WTC11 (cell line): ENCODE results near the gene HLCS.

Experiments
- CREM ChIP-seq: sonication (generic); formaldehyde crosslinking; IDR thresholded peaks from 2 replicates; pipeline ENCODE4 v1.8.1; 2022; ENCODE audit warnings: mild to moderate bottlenecking, missing genetic modification reagents, moderate library complexity
- FOXJ3 ChIP-seq: sonication (generic); formaldehyde crosslinking; IDR thresholded peaks from 2 replicates; pipeline ENCODE4 v1.9.0; 2021; ENCODE audit warnings: missing genetic modification reagents, mild to moderate bottlenecking, borderline replicate concordance
- TEAD1 ChIP-seq: sonication (generic); formaldehyde crosslinking; IDR thresholded peaks from 2 replicates; pipeline ENCODE4 v1.8.0; 2022; ENCODE audit warnings: mild to moderate bottlenecking, missing genetic modification reagents
- TEAD4 ChIP-seq: sonication (generic); formaldehyde crosslinking; IDR thresholded peaks from 2 replicates; pipeline ENCODE4 v1.8.0; 2022; ENCODE audit warnings: mild to moderate bottlenecking, missing genetic modification reagents
- ZNF121 ChIP-seq: sonication (generic); formaldehyde crosslinking; IDR thresholded peaks from 2 replicates; pipeline ENCODE4 v1.8.0; 2023; ENCODE audit warnings: missing genetic modification reagents
- TF ChIP-seq, protein P1 (sequence below): sonication (generic); formaldehyde crosslinking; IDR thresholded peaks from 2 replicates; pipeline ENCODE4 v1.8.1; 2022; ENCODE audit warnings: low read depth, missing genetic modification reagents, borderline replicate concordance
- TF ChIP-seq, protein P2 (sequence below): sonication (generic); formaldehyde crosslinking; IDR thresholded peaks from 2 replicates; pipeline ENCODE4 v1.8.0; 2022; ENCODE audit warnings: mild to moderate bottlenecking, missing genetic modification reagents

DNA sequence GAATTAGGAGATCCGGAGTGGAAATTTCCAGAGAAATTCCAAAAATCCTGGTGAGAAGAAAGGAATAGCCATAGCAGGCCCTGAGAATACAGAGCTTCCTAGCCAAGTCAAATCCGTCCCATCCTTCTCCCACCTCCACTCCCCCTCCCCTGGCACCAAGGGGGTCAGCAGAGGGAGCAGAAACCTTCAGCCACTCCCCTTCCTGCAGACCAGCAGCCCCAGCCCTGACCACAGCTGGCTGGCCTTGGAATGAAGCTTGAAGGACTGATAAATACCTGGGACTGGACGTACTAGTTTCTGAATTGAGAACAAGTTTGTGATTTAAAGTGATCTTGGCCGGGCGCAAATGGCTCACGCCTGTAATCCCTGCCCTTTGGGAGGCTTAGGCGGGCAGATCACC is 26.2 kb upstream of the HLCS start:
- TF ChIP-seq CREM (CRISPR knock-in tag) = no peak
- TF ChIP-seq FOXJ3 (CRISPR knock-in tag) = no peak
- TF ChIP-seq TEAD1 (CRISPR knock-in tag) = no peak
- TF ChIP-seq, protein P1, sequence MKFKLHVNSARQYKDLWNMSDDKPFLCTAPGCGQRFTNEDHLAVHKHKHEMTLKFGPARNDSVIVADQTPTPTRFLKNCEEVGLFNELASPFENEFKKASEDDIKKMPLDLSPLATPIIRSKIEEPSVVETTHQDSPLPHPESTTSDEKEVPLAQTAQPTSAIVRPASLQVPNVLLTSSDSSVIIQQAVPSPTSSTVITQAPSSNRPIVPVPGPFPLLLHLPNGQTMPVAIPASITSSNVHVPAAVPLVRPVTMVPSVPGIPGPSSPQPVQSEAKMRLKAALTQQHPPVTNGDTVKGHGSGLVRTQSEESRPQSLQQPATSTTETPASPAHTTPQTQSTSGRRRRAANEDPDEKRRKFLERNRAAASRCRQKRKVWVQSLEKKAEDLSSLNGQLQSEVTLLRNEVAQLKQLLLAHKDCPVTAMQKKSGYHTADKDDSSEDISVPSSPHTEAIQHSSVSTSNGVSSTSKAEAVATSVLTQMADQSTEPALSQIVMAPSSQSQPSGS (CRISPR knock-in tag) = no peak
- TF ChIP-seq ZNF121 (CRISPR knock-in tag) = no peak
- TF ChIP-seq TEAD4 (CRISPR knock-in tag) = no peak
- TF ChIP-seq, protein P2, sequence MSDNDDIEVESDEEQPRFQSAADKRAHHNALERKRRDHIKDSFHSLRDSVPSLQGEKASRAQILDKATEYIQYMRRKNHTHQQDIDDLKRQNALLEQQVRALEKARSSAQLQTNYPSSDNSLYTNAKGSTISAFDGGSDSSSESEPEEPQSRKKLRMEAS (CRISPR knock-in tag) = no peak
